Measurements from ENCODE around the gene CINP. TPM values are rescaled to one million over a fixed set of nuclear protein-coding genes. Genes with fewer than 3 reads are reported as not detected.

CINP gene
- total and polyA plus RNA-seq, 2 of the 8 experiments (the other 6 are each of a cell fraction or from before 2014, with no cell fraction given): 47.8 to 51.6 TPM

DNA sequence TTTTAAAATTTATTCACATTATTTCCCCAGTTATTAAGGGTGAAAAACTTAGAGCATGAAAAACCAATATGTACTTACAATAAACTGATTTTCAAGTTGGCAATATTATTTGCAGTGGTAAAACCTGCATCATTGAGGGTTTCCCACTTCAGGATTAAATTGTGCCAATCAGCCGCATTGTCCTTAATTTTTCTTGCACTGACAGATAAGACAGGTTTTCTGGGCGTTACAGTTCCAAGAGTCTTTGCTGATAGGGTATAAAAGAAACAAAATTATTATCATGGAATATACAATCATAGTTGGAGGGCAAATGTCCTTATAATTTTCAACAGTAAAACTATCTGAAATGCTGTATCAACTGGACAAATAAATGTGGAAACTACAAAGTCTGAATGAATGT lies 3.3 kb downstream of the CINP start:
- Histone ChIP-seq H3K4me3 (ENCODE audit: extremely low read depth in 1 of 4, insufficient read depth in 2 of 4, low read depth in 3 of 4, low read length in 4 of 4) (no peak overlapping the region), H2BK120ac (replicated peaks; ENCODE audit: low read depth, low read length) (no peak overlapping the region), H3K18ac (ENCODE audit: extremely low read depth, low read length) (no peak overlapping the region), H4K20me1 (replicated peaks in 1 of 2; ENCODE audit: control insufficient read depth in 1 of 2, insufficient read depth in 2 of 2, low read length in 2 of 2) (no peaks in the 10 kb centered on the region), H2BK5ac (ENCODE audit: low read depth, low read length) (no peak overlapping the region), H3K9me3 (ENCODE audit: insufficient read depth in 2 of 2, low read depth in 1 of 2, low read length in 1 of 2) (no peaks in the 10 kb centered on the region), H2BK12ac (ENCODE audit: low read depth, low read length) (no peak overlapping the region), H3K4me1 (replicated peaks in 1 of 4; ENCODE audit: control insufficient read depth in 3 of 4, insufficient read depth in 4 of 4, low read length in 3 of 4) (peaks cover 2 to 10% (median 4%) of the 10 kb centered on the region in 4 experiments; a peak in 4 of 7 replicates), H3K23ac (ENCODE audit: insufficient read length) (no peak overlapping the region), H4K91ac (replicated peaks; ENCODE audit: insufficient read length, low read length) (no peak overlapping the region), H3K79me2 (ENCODE audit: control insufficient read depth in 1 of 2, insufficient read depth in 2 of 2, low read length in 2 of 2) (peaks cover 0 to 8% of the 10 kb centered on the region in 2 experiments; a peak in 3 of 4 replicates), H3K14ac (ENCODE audit: insufficient read length) (no peak overlapping the region), H2AK5ac (ENCODE audit: low read depth, low read length) (no peak overlapping the region), H2BK20ac (ENCODE audit: low read length) (no peak overlapping the region), H3K23me2 (ENCODE audit: low read depth, low read length) (peaks cover 9% of the 10 kb centered on the region), H4K8ac (ENCODE audit: extremely low read depth, insufficient read depth, low read length) (no peak overlapping the region), H3K4me2 (ENCODE audit: insufficient read depth in 1 of 2, low read depth in 2 of 2, low read length in 2 of 2) (no peak overlapping the region), H2BK15ac (ENCODE audit: low read length) (no peak overlapping the region), H3K4ac (replicated peaks; ENCODE audit: insufficient read length, low read depth, low read length) (no peak overlapping the region), H3K9ac (replicated peaks in 1 of 4; ENCODE audit: extremely low read depth in 1 of 4, low read depth in 3 of 4, low read length in 3 of 4) (no peak overlapping the region), H3K27ac (ENCODE audit: low read depth, low read length) (no peak overlapping the region), H3K79me1 (ENCODE audit: low read depth, low read length) (peaks cover 7% of the 10 kb centered on the region), H3K36me3 (ENCODE audit: control insufficient read depth in 2 of 4, insufficient read depth in 4 of 4, low read length in 3 of 4) (peaks cover 0 to 23% (median 8%) of the 10 kb centered on the region in 4 experiments; a peak in 5 of 8 replicates), H2AFZ (ENCODE audit: low read length) (no peak overlapping the region), H3K56ac (replicated peaks; ENCODE audit: insufficient read length, low read depth, low read length) (no peak overlapping the region), H4K5ac (ENCODE audit: insufficient read length, low read depth, low read length) (no peak overlapping the region), H3K27me3 (replicated peaks in 1 of 4; ENCODE audit: control insufficient read depth in 3 of 4, extremely low read depth in 1 of 4, insufficient read depth in 3 of 4, low read length in 3 of 4) (no peaks in the 10 kb centered on the region)
- 88% methylated on average over 2 of the region's 2 CpGs; no CpG with 5 or more reads in 1 of the 2 experiments for WGBS, 2 experiments (ENCODE audit: extremely low coverage in 1 of 2, insufficient coverage in 1 of 2, insufficient read length in 1 of 2, insufficient replicate concordance in 2 of 2, low coverage in 1 of 2, low lambda C conversion rate in 2 of 2, missing lambda C conversion rate in 1 of 2)
- ChIA-PET POLR2A (ENCODE audit: partially characterized antibody) (interaction anchor here (0.9 kb wide), 2 partner anchors 8 to 9 kb away, joined by 3 read pairs; no protein-coding TSS in a partner anchor), CTCF (ENCODE audit: partially characterized antibody) (interaction anchor here (0.6 to 1.3 kb wide), 3 partner anchors 12 to 142 kb away, joined by 3 read pairs; no protein-coding TSS in a partner anchor)
- no peak for FAIRE-seq
- DNase-seq (ENCODE audit: low read depth in 1 of 2, low spot score in 2 of 2): no peak
- TF ChIP-seq GTF2F1 (IDR thresholded peaks at IDR 0.05; ENCODE audit: borderline replicate concordance, low read depth, low read length) (no peak), CEBPB (IDR thresholded peaks at IDR 0.05; ENCODE audit: low read depth, low read length) (no peak), SUZ12 (IDR thresholded peaks at IDR 0.05; ENCODE audit: low read length) (no peak), JUN (IDR thresholded peaks at IDR 0.05; ENCODE audit: low read depth, low read length) (no peak)
